ENCODE measurements around the gene RALGAPA2.

- TF ChIP-seq, protein P1, sequence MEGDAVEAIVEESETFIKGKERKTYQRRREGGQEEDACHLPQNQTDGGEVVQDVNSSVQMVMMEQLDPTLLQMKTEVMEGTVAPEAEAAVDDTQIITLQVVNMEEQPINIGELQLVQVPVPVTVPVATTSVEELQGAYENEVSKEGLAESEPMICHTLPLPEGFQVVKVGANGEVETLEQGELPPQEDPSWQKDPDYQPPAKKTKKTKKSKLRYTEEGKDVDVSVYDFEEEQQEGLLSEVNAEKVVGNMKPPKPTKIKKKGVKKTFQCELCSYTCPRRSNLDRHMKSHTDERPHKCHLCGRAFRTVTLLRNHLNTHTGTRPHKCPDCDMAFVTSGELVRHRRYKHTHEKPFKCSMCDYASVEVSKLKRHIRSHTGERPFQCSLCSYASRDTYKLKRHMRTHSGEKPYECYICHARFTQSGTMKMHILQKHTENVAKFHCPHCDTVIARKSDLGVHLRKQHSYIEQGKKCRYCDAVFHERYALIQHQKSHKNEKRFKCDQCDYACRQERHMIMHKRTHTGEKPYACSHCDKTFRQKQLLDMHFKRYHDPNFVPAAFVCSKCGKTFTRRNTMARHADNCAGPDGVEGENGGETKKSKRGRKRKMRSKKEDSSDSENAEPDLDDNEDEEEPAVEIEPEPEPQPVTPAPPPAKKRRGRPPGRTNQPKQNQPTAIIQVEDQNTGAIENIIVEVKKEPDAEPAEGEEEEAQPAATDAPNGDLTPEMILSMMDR (IDR thresholded peaks at IDR 0.05): no peak
- no peak for TF ChIP-seq POLR2A (IDR thresholded peaks at IDR 0.05)
Observed at GRCh38 chr20:20527661-20528060, 184.8 kb downstream of the RALGAPA2 start.

All from Peyer's patch (tissue), 4 donors.